Mesendoderm (in vitro differentiated cells): ENCODE measurements around the gene STK35.

ENCODE experiments used
- DNase-seq: peaks from one replicate; pipeline ENCODE4 v3.0.0; 2013
- H2AK5ac ChIP-seq: 2 replicates; pipeline ENCODE4 v1.6.1; 2013; ENCODE audit warnings: low read length, inconsistent platforms
- H2BK120ac ChIP-seq: 2 replicates; pipeline ENCODE4 v1.6.1; 2013; ENCODE audit warnings: low read depth, mild to moderate bottlenecking, low read length, moderate library complexity, mixed read lengths
- H2BK15ac ChIP-seq: replicated peaks from 2 replicates; pipeline ENCODE4 v1.6.1; 2013; ENCODE audit warnings: low read depth, mild to moderate bottlenecking, moderate library complexity
- H2BK5ac ChIP-seq: 2 replicates; pipeline ENCODE4 v1.6.1; 2013; ENCODE audit warnings: low read length, inconsistent platforms
- H3K18ac ChIP-seq: 2 replicates; pipeline ENCODE4 v1.6.1; 2013; ENCODE audit warnings: mild to moderate bottlenecking, low read length, mixed read lengths
- H3K23ac ChIP-seq: one replicate; pipeline ENCODE4 v1.6.1; 2013; ENCODE audit warnings: low read length
- H3K27ac ChIP-seq: 2 replicates; pipeline ENCODE4 v1.5.1; 2013; ENCODE audit warnings: low read depth, mild to moderate bottlenecking, inconsistent platforms, low read length, moderate library complexity
- H3K27me3 ChIP-seq: 2 replicates; pipeline ENCODE4 v1.6.1; 2013; ENCODE audit warnings: low read length, control low read depth, mild to moderate bottlenecking, inconsistent platforms; ENCODE audit not compliant: insufficient read depth, poor library complexity
- H3K36me3 ChIP-seq: 2 replicates; pipeline ENCODE4 v1.6.1; 2013; ENCODE audit warnings: low read length, inconsistent platforms; ENCODE audit not compliant: control insufficient read depth, insufficient read depth
- H3K4ac ChIP-seq: one replicate; pipeline ENCODE4 v1.6.1; 2013; ENCODE audit warnings: low read depth, mild to moderate bottlenecking, low read length, moderate library complexity
- H3K4me1 ChIP-seq: 2 replicates; pipeline ENCODE4 v1.6.1; 2013; ENCODE audit warnings: low read depth, low read length, inconsistent platforms; ENCODE audit not compliant: control insufficient read depth
- H3K4me2 ChIP-seq: 2 replicates; pipeline ENCODE4 v1.6.1; 2013; ENCODE audit warnings: low read length
- H3K4me3 ChIP-seq: 2 replicates; pipeline ENCODE4 v1.5.1; 2013; ENCODE audit warnings: mild to moderate bottlenecking, low read length
- H3K56ac ChIP-seq: one replicate; pipeline ENCODE4 v1.6.1; 2013; ENCODE audit warnings: low read length
- H3K79me1 ChIP-seq: 2 replicates; pipeline ENCODE4 v1.6.1; 2013; ENCODE audit warnings: low read length, inconsistent platforms
- H3K79me2 ChIP-seq: 2 replicates; pipeline ENCODE4 v1.6.1; 2013; ENCODE audit warnings: mild to moderate bottlenecking, low read length; ENCODE audit not compliant: control insufficient read depth, insufficient read depth
- H3K9ac ChIP-seq: 2 replicates; pipeline ENCODE4 v1.6.1; 2013; ENCODE audit warnings: low read length, inconsistent platforms
- H4K5ac ChIP-seq: one replicate; pipeline ENCODE4 v1.6.1; 2013; ENCODE audit warnings: low read length
- H4K8ac ChIP-seq: one replicate; pipeline ENCODE4 v1.6.1; 2013; ENCODE audit warnings: low read depth, mild to moderate bottlenecking, control low read depth, low read length, moderate library complexity
- WGBS: extraction: QIAGEN DNeasy Blood & Tissue Kit; methylation state at CpG from one replicate; pipeline ENCODE4 v1.1.7; 2013; ENCODE audit warnings: low lambda C conversion rate, missing lambda C conversion rate; ENCODE audit not compliant: insufficient coverage; ENCODE audit errors: extremely low coverage; 5-methylcytosine and 5-hydroxymethylcytosine counted together

The STK35 gene

GRCh38 chr20:2132461-2132901 is 30.9 kb downstream of the STK35 start:
- no peak overlapping the region for H3K27ac ChIP-seq
- DNase-seq, result no peak

GRCh38 chr20:2133318-2134183 is 31.9 kb downstream of the STK35 start:
- Histone ChIP-seq H3K18ac (no peak overlapping the region), H2BK120ac (no peak overlapping the region), H3K27ac (no peak overlapping the region), H3K4me3 (no peak overlapping the region), H3K27me3 (no peaks in the 10 kb centered on the region), H3K56ac (no peak overlapping the region), H3K36me3 (peaks cover 2% of the 10 kb centered on the region), H2BK5ac (no peak overlapping the region), H3K4ac (no peak overlapping the region), H2AK5ac (no peak overlapping the region), H4K5ac (no peak overlapping the region), H3K79me1 (peaks cover 29% of the 10 kb centered on the region), H3K4me1 (peaks cover 3% of the 10 kb centered on the region), H3K79me2 (peaks cover 24% of the 10 kb centered on the region), H3K4me2 (no peak overlapping the region), H3K23ac (no peak overlapping the region), H3K9ac (no peak overlapping the region), H2BK15ac (no peak overlapping the region), H4K8ac (no peak overlapping the region)
- peak; percentile 40 for DNase-seq
- WGBS, result no CpG with 5 or more reads among the region's 9 CpGs

More at GRCh38 chr20:2132461-2132901, 30.9 kb downstream of the STK35 start:
- peaks cover 30% of the 10 kb centered on the region for H3K79me1 ChIP-seq
- H3K18ac ChIP-seq, result no peak overlapping the region
- H4K5ac ChIP-seq, result no peak overlapping the region
- H3K4me1 ChIP-seq, result peaks cover 3% of the 10 kb centered on the region
- no CpG with 5 or more reads among the region's 3 CpGs for WGBS
- H3K4me2 ChIP-seq, result no peak overlapping the region
- no peak overlapping the region for H3K23ac ChIP-seq
- H2BK15ac ChIP-seq, result no peak overlapping the region
- H2AK5ac ChIP-seq, result no peak overlapping the region
- H3K36me3 ChIP-seq, result peaks cover under 1% of the 10 kb centered on the region
- H3K56ac ChIP-seq, result no peak overlapping the region
- no peaks in the 10 kb centered on the region for H3K27me3 ChIP-seq
- H3K79me2 ChIP-seq, result peaks cover 29% of the 10 kb centered on the region
- no peak overlapping the region for H2BK5ac ChIP-seq
- H3K9ac ChIP-seq, result no peak overlapping the region
- H2BK120ac ChIP-seq, result no peak overlapping the region
- no peak overlapping the region for H3K4me3 ChIP-seq
- H4K8ac ChIP-seq, result no peak overlapping the region
- H3K4ac ChIP-seq, result no peak overlapping the region

- peaks cover 3% of the 10 kb centered on the region for H3K4me1 ChIP-seq
- no peak overlapping the region for H2BK5ac ChIP-seq
- no peak overlapping the region for H3K23ac ChIP-seq
- peaks cover 17% of the 10 kb centered on the region for H3K79me2 ChIP-seq
- DNase-seq, result no peak
- no peak overlapping the region for H3K27ac ChIP-seq
- H3K4me2 ChIP-seq, result no peak overlapping the region
- no peak overlapping the region for H3K18ac ChIP-seq
- no peak overlapping the region for H2BK120ac ChIP-seq
- H3K79me1 ChIP-seq, result peaks cover 28% of the 10 kb centered on the region
- peaks cover 5% of the 10 kb centered on the region for H3K36me3 ChIP-seq
- H3K4ac ChIP-seq, result no peak overlapping the region
- no peaks in the 10 kb centered on the region for H3K27me3 ChIP-seq
- no peak overlapping the region for H4K8ac ChIP-seq
- no CpG with 5 or more reads among the region's 4 CpGs for WGBS
- H3K56ac ChIP-seq, result no peak overlapping the region
- no peak overlapping the region for H3K4me3 ChIP-seq
- no peak overlapping the region for H4K5ac ChIP-seq
- H2BK15ac ChIP-seq, result no peak overlapping the region
- H3K9ac ChIP-seq, result no peak overlapping the region
- H2AK5ac ChIP-seq, result no peak overlapping the region
Observed at GRCh38 chr20:2135013-2135412, 33.4 kb downstream of the STK35 start.

- peaks cover 30% of the 10 kb centered on the region for H3K79me1 ChIP-seq
- H3K4me3 ChIP-seq, result no peak overlapping the region
- H3K4me1 ChIP-seq, result no peaks in the 10 kb centered on the region
- H3K9ac ChIP-seq, result no peak overlapping the region
- H3K56ac ChIP-seq, result no peak overlapping the region
- no CpG with 5 or more reads among the region's 4 CpGs for WGBS
- H3K36me3 ChIP-seq, result peaks cover 5% of the 10 kb centered on the region
- H2BK15ac ChIP-seq, result no peak overlapping the region
- H3K23ac ChIP-seq, result no peak overlapping the region
- H3K79me2 ChIP-seq, result peaks cover 13% of the 10 kb centered on the region
- H3K18ac ChIP-seq, result no peak overlapping the region
- H4K8ac ChIP-seq, result no peak overlapping the region
- no peak overlapping the region for H2AK5ac ChIP-seq
- H3K27ac ChIP-seq, result no peak overlapping the region
- H4K5ac ChIP-seq, result no peak overlapping the region
- no peak overlapping the region for H2BK5ac ChIP-seq
- H3K4me2 ChIP-seq, result no peak overlapping the region
- DNase-seq, result no peak
- H2BK120ac ChIP-seq, result no peak overlapping the region
- no peaks in the 10 kb centered on the region for H3K27me3 ChIP-seq
- H3K4ac ChIP-seq, result no peak overlapping the region
Observed at GRCh38 chr20:2136275-2136674, 34.6 kb downstream of the STK35 start.

GRCh38 chr20:2137552-2138201 is 36.0 kb downstream of the STK35 start:
- H4K5ac ChIP-seq, result no peak overlapping the region
- H3K4ac ChIP-seq, result no peak overlapping the region
- H3K9ac ChIP-seq, result no peak overlapping the region
- peaks cover 9% of the 10 kb centered on the region for H3K79me2 ChIP-seq
- no peak overlapping the region for H3K4me3 ChIP-seq
- H3K4me2 ChIP-seq, result no peak overlapping the region
- H3K79me1 ChIP-seq, result peaks cover 26% of the 10 kb centered on the region
- no peak overlapping the region for H3K23ac ChIP-seq
- no peaks in the 10 kb centered on the region for H3K4me1 ChIP-seq
- no peak overlapping the region for H2BK15ac ChIP-seq
- H2AK5ac ChIP-seq, result no peak overlapping the region
- no peak for DNase-seq
- no peak overlapping the region for H4K8ac ChIP-seq
- H3K27ac ChIP-seq, result no peak overlapping the region
- no peak overlapping the region for H3K18ac ChIP-seq
- H3K27me3 ChIP-seq, result no peaks in the 10 kb centered on the region
- H3K56ac ChIP-seq, result no peak overlapping the region
- no peak overlapping the region for H2BK120ac ChIP-seq
- WGBS, result no CpG with 5 or more reads among the region's 11 CpGs
- H3K36me3 ChIP-seq, result peaks cover 5% of the 10 kb centered on the region
- H2BK5ac ChIP-seq, result no peak overlapping the region
